ENCODE data around the gene NOXA1. TPM values are rescaled to one million over a fixed set of nuclear protein-coding genes. Genes with fewer than 3 reads are reported as not detected.
A peak's percentile ranks its signal among the peaks of the same experiment; 100 is the strongest.

Gene NOXA1
- total RNA-seq, 1 donor from 2014 or later, result 6.9 TPM

DNA sequence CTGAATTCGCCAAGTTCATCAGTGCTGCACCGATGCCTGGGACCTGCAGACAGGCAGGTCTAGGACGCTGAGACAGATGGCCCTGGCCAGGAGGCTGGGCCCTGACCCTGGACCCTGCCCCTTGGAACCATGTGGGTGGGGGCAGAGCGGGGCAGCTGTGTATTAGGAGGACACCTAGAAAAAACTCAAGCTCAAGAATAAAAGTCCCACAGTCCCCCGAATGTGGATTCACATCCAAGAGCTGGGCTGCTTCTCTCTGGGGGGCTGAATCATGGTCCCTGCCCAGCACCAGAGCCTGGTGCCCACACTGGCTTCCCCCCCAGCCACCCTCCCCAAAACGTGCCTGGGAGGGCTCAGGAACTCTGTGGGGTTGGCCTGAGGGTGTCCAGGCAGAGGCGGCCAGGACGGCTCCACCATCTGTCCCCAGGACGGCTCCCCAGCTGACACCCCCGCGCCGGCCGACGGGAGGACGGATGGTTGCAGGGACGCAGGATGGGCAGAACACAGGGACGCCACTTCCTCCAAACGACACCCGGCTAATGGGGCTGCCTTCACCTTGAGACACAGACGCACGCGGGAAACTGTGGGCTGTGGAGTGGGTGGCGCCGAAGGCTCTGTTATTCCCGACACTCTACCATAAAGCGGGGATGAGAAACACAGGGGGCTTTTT lies 35.2 kb upstream of the NOXA1 start:
- Histone ChIP-seq H3K4me1 (peaks cover 32% of the 10 kb centered on the region), H3K4me3 (no peak overlapping the region), H3K9me3 (no peaks in the 10 kb centered on the region), H3K27ac (peak overlapping the region; percentile 81), H3K27me3 (ENCODE audit: low read depth) (no peaks in the 10 kb centered on the region), H3K36me3 (no peaks in the 10 kb centered on the region)
- intact Hi-C loops (cut with DNase I), result no loop called here
- no peak for ATAC-seq
- no peak for DNase-seq
- no peak for TF ChIP-seq CTCF (IDR thresholded peaks at IDR 0.05)

GRCh38 chr9:137388589-137389427 lies 34.4 kb upstream of the NOXA1 start:
- Histone ChIP-seq H3K9me3 (no peaks in the 10 kb centered on the region), H3K4me3 (no peak overlapping the region)
- intact Hi-C loops (cut with DNase I), result no loop called here

DNA sequence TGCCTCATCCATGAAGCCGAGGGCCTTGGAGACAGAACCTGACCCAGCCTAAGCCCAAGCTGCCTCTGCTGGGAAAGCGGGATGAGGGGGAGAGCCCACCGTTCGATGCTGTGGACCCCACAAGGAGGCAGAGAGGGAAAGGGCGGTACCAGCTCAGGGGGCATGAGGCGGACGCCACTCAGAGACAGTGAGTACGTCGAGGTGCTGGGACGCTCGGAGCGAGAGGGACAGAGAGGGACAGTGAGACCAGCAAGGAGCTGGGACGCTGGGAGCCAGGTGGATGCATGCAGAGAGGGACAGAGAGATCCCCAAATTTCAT lies 33.8 kb upstream of the NOXA1 start:
- H3K9me3 ChIP-seq, result no peaks in the 10 kb centered on the region
- TF ChIP-seq CTCF (IDR thresholded peaks at IDR 0.05), result no peak
- ATAC-seq (no peak), DNase-seq (no peak)
- no peak overlapping the region for H3K4me3 ChIP-seq
- no peaks in the 10 kb centered on the region for H3K27me3 ChIP-seq (ENCODE audit: low read depth)
- H3K27ac ChIP-seq, result peak overlapping the region; percentile 81
- H3K4me1 ChIP-seq, result peaks cover 32% of the 10 kb centered on the region
- no peaks in the 10 kb centered on the region for H3K36me3 ChIP-seq
- intact Hi-C loops (cut with DNase I), result no loop called here

More at GRCh38 chr9:137388589-137389427, 34.4 kb upstream of the NOXA1 start:
- Histone ChIP-seq H3K4me1 (peaks cover 32% of the 10 kb centered on the region), H3K27ac (peak overlapping the region; percentile 81), H3K27me3 (ENCODE audit: low read depth) (no peaks in the 10 kb centered on the region), H3K36me3 (no peaks in the 10 kb centered on the region)
- TF ChIP-seq CTCF (IDR thresholded peaks at IDR 0.05), result no peak
- DNase-seq (no peak), ATAC-seq (no peak)

- Histone ChIP-seq H3K9me3 (no peaks in the 10 kb centered on the region), H3K27ac (peak overlapping the region; percentile 84), H3K4me3 (peak overlapping the region; percentile 26), H3K27me3 (ENCODE audit: low read depth) (no peaks in the 10 kb centered on the region), H3K36me3 (no peaks in the 10 kb centered on the region), H3K4me1 (peaks cover 32% of the 10 kb centered on the region)
- intact Hi-C loops (cut with DNase I), result no loop called here
- no peak for TF ChIP-seq CTCF (IDR thresholded peaks at IDR 0.05)
- DNase-seq, result no peak
- peak; percentile 2 to 9 for ATAC-seq
These were observed 32.4 kb upstream of the NOXA1 start for GRCh38 chr9:137390553-137391410.

DNA sequence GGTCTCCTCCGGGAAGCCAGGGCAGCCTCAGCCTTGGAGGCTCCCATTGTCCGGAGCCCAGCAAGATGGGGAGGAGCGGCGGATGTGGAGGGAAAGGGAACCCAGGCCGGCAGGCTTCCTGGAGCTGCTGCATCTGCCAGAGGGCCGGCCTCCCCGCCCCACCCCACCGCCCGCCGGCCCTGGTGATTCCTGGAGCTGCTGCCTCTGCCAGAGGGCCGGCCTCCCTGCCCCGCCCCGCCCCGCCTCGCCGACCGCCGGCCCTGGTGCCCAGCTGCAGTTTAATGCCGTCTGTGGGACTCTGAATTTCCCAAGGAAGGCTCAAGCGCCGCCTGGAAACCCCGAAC lies 31.8 kb upstream of the NOXA1 start:
- intact Hi-C loops (cut with DNase I), result no loop called here
- Histone ChIP-seq H3K9me3 (no peaks in the 10 kb centered on the region), H3K4me1 (peaks cover 32% of the 10 kb centered on the region), H3K4me3 (peak overlapping the region; percentile 26), H3K27ac (peak overlapping the region; percentile 84), H3K36me3 (no peaks in the 10 kb centered on the region), H3K27me3 (ENCODE audit: low read depth) (no peaks in the 10 kb centered on the region)
- ATAC-seq (peak; percentile 32 to 40), DNase-seq (no peak)
- TF ChIP-seq CTCF (IDR thresholded peaks at IDR 0.05), result no peak
